Measurements from ENCODE around the gene DENND2A. TPM values are rescaled to one million over a fixed set of nuclear protein-coding genes. Genes with fewer than 3 reads are reported as not detected.

Gene DENND2A
- 10 to 100 TPM in 4 of 6 donors, 1 to 10 TPM in 2; 4.1 to 27.8 (median 12.1) TPM for total RNA-seq

DNA sequence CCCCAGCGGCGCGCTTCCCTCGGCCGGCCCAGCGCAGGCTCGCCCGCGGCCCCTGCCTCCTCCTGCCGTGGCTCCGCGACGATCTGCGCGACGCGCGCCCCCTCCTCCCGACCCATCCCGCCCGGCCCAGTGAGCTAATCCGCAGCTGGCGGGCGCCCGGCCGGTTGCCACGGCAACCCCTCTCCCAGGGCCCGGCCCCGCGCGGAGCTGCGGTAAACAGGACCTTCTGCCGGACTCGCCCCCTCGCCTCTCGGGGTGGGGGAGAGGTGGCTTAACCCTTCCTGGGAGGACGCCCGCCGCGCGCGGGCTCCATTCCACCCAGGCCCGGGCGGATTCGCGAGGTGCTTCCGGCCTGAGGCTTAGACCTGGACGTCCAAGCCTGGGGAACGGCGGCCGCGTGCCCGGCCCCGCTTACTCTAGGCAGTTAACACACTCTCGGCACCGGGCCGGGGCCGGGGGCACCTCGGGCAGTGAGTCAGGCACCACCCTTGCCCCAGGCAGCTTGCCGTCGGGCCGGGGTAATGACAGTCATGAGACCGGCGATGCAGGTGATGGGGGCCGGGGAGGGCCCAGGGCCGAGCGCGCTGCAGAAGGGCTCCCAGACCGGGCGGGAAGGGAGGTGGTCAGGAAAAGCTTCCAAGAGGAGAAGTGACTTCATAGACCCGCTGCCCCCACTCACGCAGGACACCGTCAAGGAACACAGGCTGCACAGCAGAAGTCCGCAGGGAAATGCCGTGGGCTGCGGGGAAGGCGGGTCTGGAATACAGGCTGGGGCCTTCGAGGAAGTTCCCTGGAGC is at the start of gene DENND2A:
TSS of gene DENND2A (minus strand) at position 87 of the 797 bp plus-strand sequence. CDS start 38,416 bp downstream, outside the sequence.
- DNase-seq: peak; percentile 39 to 94
- peaks cover 0 to 18% (median 7%) of the 10 kb centered on the region in 4 donors for H3K27me3 ChIP-seq
- WGBS, 2 donors: 24 to 46% methylated on average over 8 to 23 of the region's 78 CpGs

DNA sequence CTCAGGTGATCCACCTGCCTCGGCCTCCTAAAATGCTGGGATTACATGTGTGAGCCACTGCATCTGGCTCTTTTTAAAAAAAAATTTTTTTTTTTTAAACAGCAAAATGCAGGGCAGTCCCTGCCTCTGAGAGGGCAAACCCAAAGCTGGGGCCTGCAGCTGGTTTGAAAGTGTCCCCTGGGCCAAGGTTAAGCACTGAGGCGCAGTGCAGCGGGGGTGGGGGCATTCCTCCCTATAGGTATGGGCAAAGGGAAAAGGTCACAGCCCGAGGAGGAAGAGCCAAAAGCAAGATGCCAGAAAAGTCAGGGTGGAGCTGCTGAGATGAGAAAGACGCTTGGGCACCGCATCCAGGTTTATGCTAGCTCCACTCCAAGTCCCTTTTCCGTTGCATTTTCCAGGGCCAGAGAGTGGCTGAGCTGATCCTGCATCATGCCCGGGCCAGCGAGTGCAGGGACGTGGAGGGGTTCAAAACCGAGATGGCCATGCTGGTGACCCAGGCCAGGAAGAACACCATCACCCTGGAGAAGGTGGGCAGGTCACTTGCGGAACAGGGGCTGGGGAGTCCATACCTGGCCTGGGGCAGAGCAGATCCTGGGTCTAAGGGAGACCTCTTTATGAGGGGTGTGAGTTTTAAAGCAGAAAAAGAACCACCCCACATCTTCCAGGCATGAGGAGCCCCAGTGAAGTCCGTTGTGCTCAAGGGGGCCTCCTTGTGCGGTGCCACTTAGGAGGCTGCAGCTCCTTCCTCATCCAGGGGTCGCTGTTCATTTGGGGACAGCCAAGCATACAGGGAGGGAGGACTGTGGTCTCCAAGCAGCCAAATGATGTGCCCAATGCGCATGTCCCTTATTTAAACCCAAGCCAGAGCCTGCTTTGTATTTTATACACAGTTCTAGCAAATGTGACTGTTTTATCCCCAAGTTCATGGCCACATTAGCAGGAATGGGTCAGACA is 48.9 kb upstream of the DENND2A start:
- 94 to 95% methylated on average over 14 to 16 of the region's 16 CpGs for WGBS, 2 donors
- no peak for DNase-seq
- TF ChIP-seq POLR2A (IDR thresholded peaks at IDR 0.05) (no peak), EP300 (IDR thresholded peaks at IDR 0.05) (no peak), CTCF (IDR thresholded peaks at IDR 0.05) (no peak), POLR2AphosphoS5 (IDR thresholded peaks at IDR 0.05) (no peak)
- Histone ChIP-seq H3K27ac (no peak overlapping the region), H3K4me3 (no peak overlapping the region), H3K4me1 (no peaks in the 10 kb centered on the region), H3K36me3 (peaks cover 2 to 57% (median 21%) of the 10 kb centered on the region in 4 donors), H3K27me3 (no peaks in the 10 kb centered on the region), H3K9me3 (no peaks in the 10 kb centered on the region)
- peak in 1 of 2 donors; percentile 12 for ATAC-seq (ENCODE audit: low FRiP score in 2 of 2)

More for the DNA sequence above, at the start of gene DENND2A:
- H3K4me3 ChIP-seq: peak within 1 kb of the TSS; percentile 38 to 59 (median 53)
- peak within 1 kb of the TSS; percentile 75 to 86 (median 80) for H3K27ac ChIP-seq
- H3K9me3 ChIP-seq: no peaks in the 10 kb centered on the region
- H3K36me3 ChIP-seq: no peaks in the 10 kb centered on the region
- peaks cover 18 to 29% (median 24%) of the 10 kb centered on the region in 4 donors for H3K4me1 ChIP-seq
- peak in 1 of 2 donors; percentile 79 for ATAC-seq (ENCODE audit: low FRiP score in 2 of 2)
- peak in 1 of 2 donors; percentile 29 for TF ChIP-seq POLR2AphosphoS5 (IDR thresholded peaks at IDR 0.05)
- no peak for TF ChIP-seq POLR2A (IDR thresholded peaks at IDR 0.05)

DNA sequence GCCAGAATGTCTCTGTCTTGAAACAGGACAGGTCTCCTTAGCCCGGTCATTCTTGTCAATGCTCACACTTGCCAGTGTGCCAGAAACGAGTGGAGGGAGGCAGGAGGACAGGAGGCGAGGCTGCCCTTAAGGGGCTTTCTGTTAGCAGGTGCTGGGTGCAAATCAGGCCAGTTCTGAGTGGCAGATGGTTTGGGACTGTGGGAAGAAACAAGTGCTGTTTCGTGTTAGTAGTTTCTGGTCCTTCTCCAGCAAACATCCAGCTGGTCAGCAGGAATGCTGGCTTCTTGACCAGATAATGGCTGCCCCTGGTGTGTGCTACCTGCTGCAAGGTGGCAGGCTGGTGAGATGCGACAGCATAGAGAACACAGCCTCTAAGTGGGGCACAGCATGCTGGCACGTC is 47.7 kb upstream of the DENND2A start:
- ATAC-seq (ENCODE audit: low FRiP score in 2 of 2): no peak
- Histone ChIP-seq H3K27ac (no peak overlapping the region), H3K4me3 (no peak overlapping the region), H3K36me3 (peaks cover 2 to 61% (median 23%) of the 10 kb centered on the region in 4 donors), H3K9me3 (no peaks in the 10 kb centered on the region), H3K27me3 (no peaks in the 10 kb centered on the region), H3K4me1 (no peaks in the 10 kb centered on the region)
- no peak for DNase-seq
- no peak for TF ChIP-seq POLR2AphosphoS5 (IDR thresholded peaks at IDR 0.05)
- no peak for TF ChIP-seq EP300 (IDR thresholded peaks at IDR 0.05)
- TF ChIP-seq POLR2A (IDR thresholded peaks at IDR 0.05): no peak
- no peak for TF ChIP-seq CTCF (IDR thresholded peaks at IDR 0.05)
- WGBS, 2 donors: 95 to 96% methylated on average over 6 of the region's 6 CpGs

- no peaks in the 10 kb centered on the region for H3K9me3 ChIP-seq
- no peaks in the 10 kb centered on the region for H3K27me3 ChIP-seq
- 93 to 96% methylated on average over 10 to 11 of the region's 11 CpGs for WGBS, 2 donors
- H3K4me1 ChIP-seq: no peaks in the 10 kb centered on the region
- no peak overlapping the region for H3K4me3 ChIP-seq
- ATAC-seq (ENCODE audit: low FRiP score in 2 of 2) (no peak), DNase-seq (no peak)
- peaks cover 2 to 62% (median 23%) of the 10 kb centered on the region in 4 donors for H3K36me3 ChIP-seq
- TF ChIP-seq EP300 (IDR thresholded peaks at IDR 0.05): no peak
- no peak for TF ChIP-seq POLR2A (IDR thresholded peaks at IDR 0.05)
- no peak for TF ChIP-seq POLR2AphosphoS5 (IDR thresholded peaks at IDR 0.05)
- no peak for TF ChIP-seq CTCF (IDR thresholded peaks at IDR 0.05)
- no peak overlapping the region for H3K27ac ChIP-seq
Measured at GRCh38 chr7:140686921-140687320, 46.3 kb upstream of the DENND2A start.
